Natural killer cell (primary cell): ENCODE results near the gene CHST3. TPM values are rescaled to one million over a fixed set of nuclear protein-coding genes. Genes with fewer than 3 reads are reported as not detected.
"Not testable (repeated sequence)": the region's sequence is repeated elsewhere in the genome, so short reads cannot be mapped to it uniquely, and the experiment has no call there.

ENCODE experiments used
- ATAC-seq, 3 donors: fragments of 150-1000 bp in 2 of 3; fragments of 200-7000 bp in 1 of 3; cut with Tn5 transposase; 1 replicate in 1 of 3; 2 replicates in 2 of 3; pipeline ENCODE4 v1.10.0; 2021; ENCODE audit warnings: mild to moderate bottlenecking in 2 of 3, moderate library complexity in 2 of 3
- DNase-seq, 2 donors: peaks; one replicate each; pipeline versions ENCODE4 v3.0.0 to v3.0.0-alpha.2; 2013 to 2021; ENCODE audit warnings: mixed read lengths in 1 of 2
- H3K27ac ChIP-seq: one replicate; pipeline ENCODE4 v1.5.1; 2013; ENCODE audit warnings: mild to moderate bottlenecking, low read length
- H3K27me3 ChIP-seq: one replicate; pipeline ENCODE4 v1.6.1; 2013; ENCODE audit warnings: low read length; ENCODE audit not compliant: control insufficient read depth, insufficient read depth
- H3K36me3 ChIP-seq: one replicate; pipeline ENCODE4 v1.6.1; 2013; ENCODE audit warnings: low read length; ENCODE audit not compliant: control insufficient read depth, insufficient read depth
- H3K4me1 ChIP-seq: one replicate; pipeline ENCODE4 v1.6.1; 2013; ENCODE audit warnings: low read length; ENCODE audit not compliant: control insufficient read depth, insufficient read depth
- H3K4me3 ChIP-seq: one replicate; pipeline ENCODE4 v1.5.1; 2013; ENCODE audit warnings: low read length
- H3K9me3 ChIP-seq: one replicate; pipeline ENCODE4 v1.6.1; 2013; ENCODE audit warnings: low read length; ENCODE audit not compliant: control insufficient read depth, insufficient read depth
- H3K27ac Mint-ChIP-seq, 2 donors: one replicate each; pipeline ENCODE4 v1.8.0; 2022; ENCODE audit warnings: mild to moderate bottlenecking in 2 of 2, mixed read lengths in 2 of 2, moderate library complexity in 1 of 2
- H3K27me3 Mint-ChIP-seq, 2 donors: one replicate each; pipeline ENCODE4 v1.8.0; 2022; ENCODE audit warnings: low read depth in 2 of 2, mixed read lengths in 2 of 2
- H3K36me3 Mint-ChIP-seq: one replicate; pipeline ENCODE4 v1.8.0; 2022; ENCODE audit warnings: mixed read lengths
- H3K4me1 Mint-ChIP-seq, 2 donors: one replicate each; pipeline ENCODE4 v1.8.0; 2022; ENCODE audit warnings: mixed read lengths in 2 of 2
- H3K4me3 Mint-ChIP-seq: one replicate; pipeline ENCODE4 v1.8.0; 2022; ENCODE audit warnings: mild to moderate bottlenecking, moderate library complexity, mixed read lengths
- H3K9me3 Mint-ChIP-seq, 2 donors: one replicate each; pipeline ENCODE4 v1.8.0; 2022; ENCODE audit warnings: mixed read lengths in 2 of 2
- CTCF ChIP-seq: fragments of 200-600 bp; IDR thresholded peaks from one replicate; pipeline ENCODE4 v1.8.0; 2022; ENCODE audit warnings: antibody characterized with exemption
- WGBS: methylation state at CpG from one replicate; pipeline ENCODE4 v1.1.7; 2013; ENCODE audit warnings: missing lambda C conversion rate; ENCODE audit not compliant: insufficient coverage; 5-methylcytosine and 5-hydroxymethylcytosine counted together
- intact Hi-C: fragments of 100-400 bp; cut with micrococcal nuclease; formaldehyde crosslinking; loops from one replicate; pipeline ENCODE4 v1.14.2; 2022
- total RNA-seq, 4 donors: library from RNA; stranded (reverse); fragments of 120-200 nt in 1 of 4; gene quantifications; one replicate each; pipeline versions ENCODE4 v1.2.3 to v1.2.4, GENCODE V29; 2013 to 2022

CHST3 gene
- total RNA-seq, 3 donors from 2014 or later (not counting 1 experiment from before 2014, with no cell fraction given) = not detected

GRCh38 chr10:71975871-71976725 lies 11.9 kb downstream of the CHST3 start:
- DNase-seq (no peak), ATAC-seq (no peak)
- no peak for TF ChIP-seq CTCF
- intact Hi-C loops = no loop called here
- no peaks in the 10 kb centered on the region for H3K4me1 ChIP-seq
- H3K36me3 ChIP-seq = no peaks in the 10 kb centered on the region
- 85% methylated on average over 12 of the region's 12 CpGs for WGBS
- Mint-ChIP-seq H3K36me3 (no peaks in the 10 kb centered on the region), H3K4me3 (no peak overlapping the region), H3K4me1 (no peaks in the 10 kb centered on the region), H3K27ac (no peak overlapping the region), H3K27me3 (no peaks in the 10 kb centered on the region), H3K9me3 (no peaks in the 10 kb centered on the region)
- H3K27ac ChIP-seq = no peak overlapping the region
- no peaks in the 10 kb centered on the region for H3K27me3 ChIP-seq
- no peaks in the 10 kb centered on the region for H3K9me3 ChIP-seq
- H3K4me3 ChIP-seq = no peak overlapping the region

- ATAC-seq, H3K27me3 ChIP-seq, H3K27ac Mint-ChIP-seq, H3K9me3 Mint-ChIP-seq, H3K27ac ChIP-seq, H3K4me3 ChIP-seq, H3K9me3 ChIP-seq, H3K4me1 ChIP-seq, DNase-seq, H3K36me3 ChIP-seq, H3K36me3 Mint-ChIP-seq, intact Hi-C loops, H3K4me1 Mint-ChIP-seq, H3K27me3 Mint-ChIP-seq, H3K4me3 Mint-ChIP-seq: not testable (repeated sequence)
- WGBS = 83% methylated on average over 1 of the region's 1 CpG
Observed at GRCh38 chr10:71977614-71977903, 13.4 kb downstream of the CHST3 start.

GRCh38 chr10:71978476-71978875 lies 14.3 kb downstream of the CHST3 start:
- DNase-seq (no peak), ATAC-seq (no peak)
- TF ChIP-seq CTCF = no peak
- H3K4me1 Mint-ChIP-seq = no peaks in the 10 kb centered on the region
- intact Hi-C loops = no loop called here
- no peak overlapping the region for H3K27ac Mint-ChIP-seq
- H3K27me3 Mint-ChIP-seq = no peaks in the 10 kb centered on the region
- H3K4me3 Mint-ChIP-seq = no peak overlapping the region
- no peaks in the 10 kb centered on the region for H3K36me3 Mint-ChIP-seq
- no peaks in the 10 kb centered on the region for H3K9me3 Mint-ChIP-seq
- H3K4me3 ChIP-seq = no peak overlapping the region
- H3K4me1 ChIP-seq = no peaks in the 10 kb centered on the region
- no peaks in the 10 kb centered on the region for H3K9me3 ChIP-seq
- no peaks in the 10 kb centered on the region for H3K27me3 ChIP-seq
- H3K27ac ChIP-seq = no peak overlapping the region
- WGBS = 91% methylated on average over 7 of the region's 7 CpGs
- no peaks in the 10 kb centered on the region for H3K36me3 ChIP-seq

DNA sequence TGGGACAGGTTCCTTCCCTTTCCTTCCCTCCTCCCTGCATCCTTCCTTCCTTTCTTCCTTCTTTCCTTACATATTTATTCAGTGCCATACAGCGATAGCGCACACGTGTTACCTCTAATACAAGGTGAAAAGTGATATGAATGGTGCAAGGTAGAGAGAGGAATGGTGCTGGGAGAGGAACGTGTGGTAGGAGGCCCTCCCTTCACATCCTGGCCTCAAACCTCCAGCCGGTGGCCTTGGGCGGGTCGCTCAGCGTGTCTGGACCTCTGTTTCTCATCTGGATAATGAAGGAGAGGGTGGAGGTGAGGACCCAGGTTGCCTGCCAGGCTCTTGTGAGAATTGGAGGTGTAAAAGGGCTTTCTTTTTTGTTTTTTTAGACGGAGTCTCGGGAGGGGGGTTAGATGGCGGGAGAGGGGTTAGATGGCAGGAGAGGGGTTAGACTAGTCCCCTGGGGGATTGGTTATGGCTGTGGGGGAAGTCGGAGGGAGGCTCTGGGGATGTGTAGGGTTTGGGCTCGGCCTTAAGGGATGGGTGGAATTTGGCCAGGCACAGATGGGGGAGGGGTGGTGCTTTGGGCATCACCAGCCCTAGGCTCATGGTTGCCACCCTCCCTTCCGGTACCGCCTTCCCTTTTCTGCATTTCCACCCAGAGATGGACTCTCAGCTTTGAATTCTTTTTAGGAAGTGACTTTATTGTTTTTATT lies 14.9 kb downstream of the CHST3 start:
- DNase-seq (no peak), ATAC-seq (no peak)
- no peaks in the 10 kb centered on the region for H3K27me3 ChIP-seq
- Mint-ChIP-seq H3K4me1 (no peaks in the 10 kb centered on the region), H3K27ac (no peak overlapping the region), H3K27me3 (no peaks in the 10 kb centered on the region), H3K9me3 (no peaks in the 10 kb centered on the region), H3K4me3 (no peak overlapping the region), H3K36me3 (no peaks in the 10 kb centered on the region)
- H3K4me1 ChIP-seq = no peaks in the 10 kb centered on the region
- H3K36me3 ChIP-seq = no peaks in the 10 kb centered on the region
- no peak for TF ChIP-seq CTCF
- 74% methylated on average over 10 of the region's 15 CpGs for WGBS
- H3K9me3 ChIP-seq = no peaks in the 10 kb centered on the region
- H3K4me3 ChIP-seq = no peak overlapping the region
- H3K27ac ChIP-seq = no peak overlapping the region
- intact Hi-C loops = no loop called here
